Left colon (tissue), 2 donors: ENCODE measurements around the gene DDX4. TPM values are rescaled to one million over a fixed set of nuclear protein-coding genes. Genes with fewer than 3 reads are reported as not detected.
"Not testable (repeated sequence)": the region's sequence is repeated elsewhere in the genome, so short reads cannot be mapped to it uniquely, and the experiment has no call there.

Experiments used
- ATAC-seq: fragments of 200-7000 bp; cut with Tn5 transposase; one replicate; pipeline ENCODE4 v1.9.1; 2020; ENCODE audit warnings: mild to moderate bottlenecking, moderate library complexity
- DNase-seq, 2 donors: peaks; one replicate each; pipeline ENCODE4 v3.0.0-alpha.2; 2020
- intact Hi-C, 2 donors: fragments of 100-400 bp; cut with DNase I in 1 of 2; cut with micrococcal nuclease in 1 of 2; formaldehyde crosslinking; loops; one replicate each; pipeline versions ENCODE4 v1.11.2 to v1.14.0; 2022; cut with DNase I, micrococcal nuclease
- long read RNA-seq: library from polyadenylated mRNA; unstranded; transcript quantifications from one replicate; pipeline ENCODE4 v2.0.0, GENCODE V29; 2021
- total RNA-seq, 2 donors: library from RNA; stranded (reverse); fragmentation: NEBNext Ultra II Directional; extraction: Animal tissue kit (Norgen Biotek cat#: 25700); gene quantifications; one replicate each; pipeline ENCODE4 v1.2.1, GENCODE V29; 2021
- donor health status: DM: no; HTN: no; CAD: no.
- donor health status: DM: yes; HTN: yes; CAD: no.

Gene DDX4
- total RNA-seq: not detected
- long read RNA-seq: 0 reads

- ATAC-seq (no peak), DNase-seq (no peak)
- intact Hi-C loops: no loop called here
Observed at GRCh38 chr5:55737793-55738192, at the start of gene DDX4. DDX4 (plus strand) TSS chr5:55738061; CDS start chr5:55738964, 903 bp downstream.

- ATAC-seq (peak; percentile 67), DNase-seq (no peak)
- intact Hi-C loops: loop anchor here in 1 of 2 donors (2.0 to 5.0 kb wide), 2 partner anchors 285 to 349 kb away; no protein-coding TSS in a partner anchor
Observed at GRCh38 chr5:55691265-55692105, 46.4 kb upstream of the DDX4 start.

DNA sequence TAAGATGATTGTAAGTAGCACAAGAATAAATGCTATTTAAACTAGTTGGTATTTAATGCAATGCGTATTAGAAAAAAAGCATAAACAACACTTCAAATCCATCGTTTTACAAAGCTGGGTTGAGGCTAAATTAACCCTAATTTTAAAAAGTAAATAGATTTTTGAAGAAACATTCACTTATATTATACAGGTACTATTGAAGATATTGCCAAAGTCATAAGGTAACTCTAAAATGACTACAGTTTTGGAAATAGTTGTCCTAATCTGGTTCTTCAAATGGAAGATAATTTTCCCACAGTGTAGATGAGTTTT lies 45.8 kb upstream of the DDX4 start:
- ATAC-seq (no peak), DNase-seq (no peak)
- intact Hi-C loops: loop anchor here in 1 of 2 donors (5.0 kb wide), 1 partner anchor 350 kb away; no protein-coding TSS in a partner anchor

- intact Hi-C loops: loop anchor here in 1 of 2 donors (5.0 kb wide), 1 partner anchor 350 kb away; no protein-coding TSS in a partner anchor
- no peak for DNase-seq
- no peak for ATAC-seq
Observed at GRCh38 chr5:55692509-55692908, 45.4 kb upstream of the DDX4 start.

DNA sequence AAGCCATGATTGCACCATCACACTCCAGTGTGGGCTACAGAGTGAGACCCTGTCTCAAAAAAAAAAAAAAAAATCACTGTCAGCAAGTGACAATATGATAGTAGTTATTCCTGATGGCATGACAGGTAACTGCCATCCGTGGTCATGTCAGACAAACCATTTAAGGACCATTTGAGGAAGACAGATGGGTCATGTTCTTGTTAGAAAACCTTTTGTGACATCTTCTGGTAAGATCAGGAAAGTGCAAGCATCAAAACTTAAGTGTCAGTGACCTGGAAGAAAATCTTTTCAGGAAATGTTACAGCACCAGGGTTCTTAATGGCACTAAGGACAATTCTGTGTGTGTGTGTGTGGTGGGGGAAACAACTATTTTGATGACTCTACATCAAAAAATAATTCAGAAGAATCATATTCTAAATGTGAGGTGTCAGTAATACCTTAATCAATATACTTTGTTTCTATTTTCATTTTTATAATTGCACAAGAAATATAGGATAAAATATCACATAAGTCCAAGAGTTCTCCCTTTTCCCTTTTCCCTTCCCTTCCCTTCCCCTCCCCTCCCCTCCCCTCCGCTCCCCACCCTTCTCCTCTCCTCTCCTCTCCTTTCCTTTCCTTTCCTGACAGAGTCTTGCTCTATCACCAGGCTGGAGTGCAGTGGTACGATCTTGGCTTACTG lies 43.6 kb upstream of the DDX4 start:
- DNase-seq (no peak), ATAC-seq (peak; percentile 81)
- intact Hi-C loops: loop anchor here in 1 of 2 donors (5.0 kb wide), 1 partner anchor 352 kb away; no protein-coding TSS in a partner anchor

GRCh38 chr5:55696704-55697103 lies 41.2 kb upstream of the DDX4 start:
- ATAC-seq, intact Hi-C loops, DNase-seq: not testable (repeated sequence)

DNA sequence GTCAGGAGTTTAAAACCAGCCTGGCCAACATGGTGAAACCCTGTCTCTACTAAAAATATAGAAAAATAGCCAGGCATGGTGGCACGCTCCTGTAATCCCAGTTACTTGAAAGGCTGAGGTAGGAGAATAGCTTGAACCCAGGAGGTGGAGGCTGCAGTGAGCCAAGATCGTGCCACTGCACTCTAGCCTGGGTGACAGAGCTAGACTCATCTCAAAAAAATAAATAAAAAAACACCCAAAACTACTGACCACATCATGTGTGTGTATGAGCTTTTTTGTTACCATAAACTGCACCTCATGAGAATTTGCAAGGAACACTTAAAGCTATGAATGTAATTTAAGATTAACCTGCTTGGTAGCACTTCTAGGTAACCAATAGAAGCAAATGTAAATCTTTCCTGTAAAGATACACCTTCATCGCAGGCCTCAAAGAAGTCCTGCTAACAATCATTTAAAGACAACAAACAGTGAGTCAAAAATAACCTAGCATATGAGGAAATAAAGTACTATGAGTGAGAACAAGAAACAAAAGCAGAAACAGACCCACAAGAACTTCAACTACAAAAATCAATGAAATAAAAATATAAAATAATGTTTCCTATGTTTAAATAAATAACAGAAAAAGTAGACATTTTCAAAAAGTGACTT lies 38.7 kb upstream of the DDX4 start:
- intact Hi-C loops: no loop called here
- DNase-seq (no peak), ATAC-seq (no peak)

DNA sequence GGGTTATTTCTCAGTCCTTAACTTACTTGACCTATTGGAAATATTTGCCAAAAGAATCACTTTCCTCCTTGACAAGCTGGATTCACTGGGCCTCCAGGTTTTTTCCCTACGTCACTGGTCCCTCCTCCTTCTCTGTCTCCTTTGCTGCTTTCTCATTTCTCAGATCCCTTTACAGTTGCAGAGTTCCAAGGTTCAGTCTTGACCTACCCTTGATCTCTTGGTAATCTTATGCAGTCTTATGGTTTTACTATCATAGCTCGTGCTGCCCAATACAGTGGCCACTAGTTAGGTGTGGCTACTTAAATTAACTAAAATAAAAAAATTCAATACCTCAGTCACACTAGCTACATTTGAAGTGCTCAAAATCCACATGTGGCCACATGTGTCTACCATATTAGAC lies 37.1 kb upstream of the DDX4 start:
- intact Hi-C loops: no loop called here
- DNase-seq: no peak
- peak; percentile 98 for ATAC-seq

DNA sequence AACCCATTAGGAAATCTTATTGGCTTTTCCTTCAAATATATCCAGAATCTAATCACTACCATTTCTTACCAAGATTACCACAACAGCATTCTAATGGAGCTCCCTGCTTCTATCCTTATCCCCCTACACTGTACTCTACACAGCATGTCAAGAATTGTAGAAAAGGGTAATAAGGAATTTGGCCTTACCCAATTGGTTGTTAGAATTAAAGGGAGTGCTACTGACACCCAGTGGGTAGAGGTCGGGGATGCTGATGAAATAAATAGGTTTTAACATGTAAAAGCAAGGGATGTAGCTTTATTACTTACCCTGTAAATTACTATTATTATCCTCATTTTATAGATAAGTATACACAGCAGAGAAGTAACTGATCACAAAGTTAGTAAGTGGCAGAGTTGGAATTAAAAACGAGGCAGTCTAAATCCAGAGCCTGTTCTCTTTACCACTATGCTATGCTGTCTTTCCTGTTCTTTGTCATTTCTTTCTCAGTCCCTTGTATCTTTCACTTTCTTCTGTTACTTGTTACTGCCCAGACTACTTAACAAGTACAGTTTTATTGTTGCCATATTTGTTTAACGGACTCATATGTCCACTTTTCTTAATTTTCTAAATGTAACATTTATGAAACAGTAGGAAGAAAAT lies 36.3 kb upstream of the DDX4 start:
- ATAC-seq: no peak
- no peak for DNase-seq
- intact Hi-C loops: no loop called here

- ATAC-seq (no peak), DNase-seq (no peak)
- intact Hi-C loops: no loop called here
Observed at GRCh38 chr5:55702598-55703345, 35.1 kb upstream of the DDX4 start.

DNA sequence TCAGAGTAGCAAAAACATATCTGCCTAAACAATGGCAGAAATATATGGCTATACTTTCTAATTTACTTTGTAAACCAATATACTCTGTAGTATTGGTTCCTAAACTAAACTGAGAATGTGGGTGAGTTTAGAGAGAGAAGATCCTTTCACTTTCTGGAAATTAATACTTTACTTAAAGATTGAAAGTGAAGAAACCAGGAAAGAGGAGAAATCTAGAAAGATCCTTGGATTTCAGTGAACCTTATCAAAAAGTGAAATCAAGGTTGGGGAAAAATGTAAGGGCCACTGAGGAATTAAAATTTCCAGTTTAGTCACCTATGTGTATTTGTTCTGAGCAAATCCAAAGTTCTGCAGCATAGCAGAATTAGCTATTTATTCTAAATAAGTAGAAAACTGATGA lies 31.6 kb upstream of the DDX4 start:
- no peak for DNase-seq
- intact Hi-C loops: no loop called here
- no peak for ATAC-seq

DNA sequence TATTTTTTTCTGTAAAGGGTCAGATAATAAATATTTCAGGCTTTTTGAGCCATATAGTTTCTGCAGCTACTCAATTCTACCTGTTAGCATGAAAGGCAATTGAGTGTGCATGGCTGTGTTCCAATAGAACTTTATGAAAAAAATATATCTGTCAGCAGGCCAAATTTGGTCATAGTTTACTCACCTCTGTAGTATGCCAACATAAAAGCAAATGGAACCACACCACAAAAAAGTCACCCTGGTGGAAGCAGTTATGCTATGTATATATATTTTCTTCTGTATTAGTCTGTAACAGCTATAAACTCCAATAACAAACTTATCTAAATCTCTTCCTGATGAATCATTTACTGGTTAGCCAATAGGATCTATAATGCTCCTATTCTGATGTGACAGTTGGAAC lies 29.1 kb upstream of the DDX4 start:
- DNase-seq (no peak), ATAC-seq (no peak)
- intact Hi-C loops: no loop called here

DNA sequence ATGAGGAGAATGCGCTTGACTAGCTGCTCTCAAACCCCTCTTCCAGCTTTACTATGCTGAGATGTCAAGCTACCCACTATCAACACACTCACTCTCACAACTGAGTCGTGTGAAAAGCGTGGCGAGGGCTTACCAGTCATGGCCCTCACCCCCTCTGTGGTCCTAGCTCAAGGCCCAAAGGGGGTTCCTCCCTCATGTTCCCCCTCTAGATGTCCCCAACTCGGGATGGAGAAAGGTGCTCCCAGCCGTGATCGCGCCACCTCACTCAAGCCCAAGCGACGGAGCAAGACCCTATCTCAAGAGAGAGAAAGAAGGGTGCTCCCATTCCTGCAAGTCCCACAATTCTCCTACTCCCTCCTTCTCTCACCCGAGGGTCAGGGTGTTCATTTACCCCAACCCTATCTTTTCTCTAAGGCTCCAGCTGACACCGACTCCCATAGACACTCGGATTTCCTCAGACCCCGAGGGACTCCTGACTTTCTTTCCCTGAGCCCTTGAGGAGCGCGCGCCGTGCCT lies 26.3 kb upstream of the DDX4 start:
- intact Hi-C loops: no loop called here
- DNase-seq (no peak), ATAC-seq (no peak)

DNA sequence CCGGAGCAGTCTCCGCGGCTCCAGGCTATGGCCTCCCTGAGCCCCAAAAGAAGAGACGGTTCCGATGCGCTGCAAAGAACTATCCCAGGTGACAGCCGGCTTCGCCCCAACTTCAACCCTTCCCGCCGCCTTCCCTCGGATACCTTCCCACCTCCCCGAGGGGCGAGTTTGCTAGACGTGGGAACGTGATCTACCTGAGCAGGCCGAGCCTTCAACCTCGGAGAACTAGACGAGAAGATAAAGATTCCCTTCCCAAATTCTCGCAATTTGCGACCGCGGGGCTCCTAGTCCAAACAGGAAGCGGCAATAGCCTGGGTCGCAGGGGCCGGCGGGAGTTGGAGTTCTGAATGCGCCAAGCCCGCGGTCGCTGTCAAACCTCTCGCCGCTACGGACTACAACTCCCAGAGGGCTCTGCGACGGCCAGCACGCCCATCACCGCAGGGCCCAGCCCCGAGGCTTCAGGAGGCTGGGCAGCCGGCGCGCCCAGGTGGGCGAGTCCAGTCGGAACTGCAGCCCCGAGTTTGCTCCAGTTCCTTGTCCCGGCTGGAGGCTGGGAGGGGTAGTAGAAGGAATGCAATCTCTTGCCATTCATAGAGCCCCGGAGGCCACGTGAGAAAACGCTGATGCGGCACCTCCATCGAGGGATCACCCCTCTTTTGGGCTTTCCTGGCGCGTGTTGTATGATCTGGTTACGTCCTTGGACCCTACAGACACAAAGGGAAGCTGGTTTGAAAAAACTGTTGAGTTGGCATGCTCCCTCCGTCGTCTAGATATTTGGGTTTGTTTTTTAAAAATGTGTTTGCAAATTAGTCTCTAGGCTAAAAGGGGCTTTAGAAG lies 25.6 kb upstream of the DDX4 start, which contains the start of gene SLC38A9:
Gene SLC38A9 (minus strand): TSS at position 302 of the 837 bp plus-strand sequence. CDS start 14,366 bp downstream, outside the sequence.
- peak; percentile 96 to 97 for DNase-seq
- ATAC-seq: peak; percentile 97
- intact Hi-C loops: no loop called here

DNA sequence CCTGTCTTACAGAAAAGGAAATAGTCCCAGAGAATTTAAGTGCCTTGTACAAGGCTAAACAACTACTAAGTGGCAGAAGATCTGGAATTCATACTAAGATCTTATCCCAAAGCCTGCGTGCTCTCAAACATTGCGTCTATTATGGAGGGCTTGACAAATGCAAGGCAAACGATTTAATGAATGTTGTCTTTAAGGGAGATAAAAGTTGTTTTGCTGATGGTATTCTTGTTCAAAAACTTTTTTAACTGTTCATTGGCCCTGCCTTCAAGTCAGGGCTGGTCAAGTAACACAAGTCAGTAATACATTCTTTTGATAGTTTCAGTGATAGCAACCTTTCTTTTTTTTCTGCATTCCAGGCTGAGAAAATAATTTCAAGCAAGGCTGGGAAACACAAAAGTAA lies 24.0 kb upstream of the DDX4 start:
- DNase-seq (no peak), ATAC-seq (no peak)
- intact Hi-C loops: no loop called here

GRCh38 chr5:55714339-55714738 lies 23.5 kb upstream of the DDX4 start:
- peak; percentile 44 for ATAC-seq
- peak; percentile 35 to 40 for DNase-seq
- intact Hi-C loops: no loop called here

- ATAC-seq (peak; percentile 46), DNase-seq (no peak)
- intact Hi-C loops: no loop called here
Observed at GRCh38 chr5:55714749-55715148, 23.1 kb upstream of the DDX4 start.
